ENCODE data around the gene EPB41L2. TPM values are rescaled to one million over a fixed set of nuclear protein-coding genes. Genes with fewer than 3 reads are reported as not detected.

The EPB41L2 gene
- total RNA-seq, 2 experiments from 2014 or later, result 30.4 to 37.8 TPM

- no peak for DNase-seq
- H3K27me3 Mint-ChIP-seq, result no peaks in the 10 kb centered on the region
- POLR2A ChIA-PET, result no interaction called here
- CTCF ChIA-PET, result no interaction called here
- no peaks in the 10 kb centered on the region for H3K4me1 Mint-ChIP-seq (ENCODE audit: low read depth)
- H3K9me3 Mint-ChIP-seq, result no peaks in the 10 kb centered on the region
- intact Hi-C loops (cut with micrococcal nuclease), result no loop called here
- no peaks in the 10 kb centered on the region for H3K36me3 Mint-ChIP-seq
- no peak overlapping the region for H3K27ac Mint-ChIP-seq
- no peak overlapping the region for H3K4me3 Mint-ChIP-seq
Observed at GRCh38 chr6:130964808-130965604, 98.0 kb downstream of the EPB41L2 start.

DNA sequence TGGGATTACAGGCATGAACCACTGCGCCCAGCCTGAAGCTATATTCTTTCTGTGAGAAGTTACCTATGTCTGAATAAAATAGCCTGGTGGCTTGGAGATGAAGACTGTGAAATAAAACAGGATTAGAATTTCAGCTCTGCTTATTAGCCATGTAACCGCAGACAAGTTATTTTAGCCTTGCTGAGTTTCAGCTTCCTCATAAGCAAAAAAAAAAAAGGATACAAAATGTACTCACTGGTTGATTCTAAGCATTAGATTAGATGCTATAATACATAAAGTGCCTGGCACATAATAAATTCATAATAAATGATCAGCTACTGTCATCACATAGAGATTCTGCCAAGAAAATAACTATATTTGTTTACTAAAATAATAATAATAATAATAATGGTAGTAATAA, 98.8 kb downstream of the EPB41L2 start:
- Mint-ChIP-seq H3K36me3 (no peaks in the 10 kb centered on the region), H3K27me3 (no peaks in the 10 kb centered on the region), H3K4me3 (no peak overlapping the region), H3K9me3 (no peaks in the 10 kb centered on the region), H3K27ac (no peak overlapping the region), H3K4me1 (ENCODE audit: low read depth) (no peaks in the 10 kb centered on the region)
- DNase-seq, result no peak
- ChIA-PET CTCF (no interaction called here), POLR2A (no interaction called here)
- intact Hi-C loops (cut with micrococcal nuclease), result no loop called here

DNA sequence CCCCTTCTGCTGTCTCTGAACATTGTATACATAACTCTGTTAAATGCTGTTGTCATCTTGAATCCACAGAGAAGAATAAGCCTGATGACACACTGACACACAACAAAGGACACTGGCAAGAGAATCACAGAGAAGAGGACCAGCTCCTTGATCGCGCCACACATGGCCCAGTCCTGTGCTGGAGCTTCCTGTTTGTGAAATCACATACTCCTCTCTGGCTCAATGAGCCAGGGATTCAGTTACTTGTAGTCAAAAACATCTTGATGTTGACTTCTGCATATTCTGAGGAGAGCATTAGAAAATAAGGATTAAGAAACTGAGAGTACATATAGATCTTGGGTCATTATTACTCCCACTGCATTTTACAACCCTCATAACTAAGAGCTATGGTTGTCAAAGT, 100.1 kb downstream of the EPB41L2 start:
- CTCF ChIA-PET, result no interaction called here
- H3K36me3 Mint-ChIP-seq, result no peaks in the 10 kb centered on the region
- no peaks in the 10 kb centered on the region for H3K27me3 Mint-ChIP-seq
- no peak overlapping the region for H3K4me3 Mint-ChIP-seq
- POLR2A ChIA-PET, result no interaction called here
- H3K27ac Mint-ChIP-seq, result no peak overlapping the region
- intact Hi-C loops (cut with micrococcal nuclease), result no loop called here
- H3K4me1 Mint-ChIP-seq (ENCODE audit: low read depth), result no peaks in the 10 kb centered on the region
- no peaks in the 10 kb centered on the region for H3K9me3 Mint-ChIP-seq
- no peak for DNase-seq

GRCh38 chr6:130961148-130961547, 101.9 kb downstream of the EPB41L2 start:
- Mint-ChIP-seq H3K4me1 (ENCODE audit: low read depth) (no peaks in the 10 kb centered on the region), H3K27me3 (no peaks in the 10 kb centered on the region), H3K4me3 (no peak overlapping the region), H3K9me3 (no peaks in the 10 kb centered on the region), H3K36me3 (peaks cover 2% of the 10 kb centered on the region), H3K27ac (no peak overlapping the region)
- DNase-seq, result no peak
- CTCF ChIA-PET, result no interaction called here
- intact Hi-C loops (cut with micrococcal nuclease), result no loop called here
- POLR2A ChIA-PET, result no interaction called here

DNA sequence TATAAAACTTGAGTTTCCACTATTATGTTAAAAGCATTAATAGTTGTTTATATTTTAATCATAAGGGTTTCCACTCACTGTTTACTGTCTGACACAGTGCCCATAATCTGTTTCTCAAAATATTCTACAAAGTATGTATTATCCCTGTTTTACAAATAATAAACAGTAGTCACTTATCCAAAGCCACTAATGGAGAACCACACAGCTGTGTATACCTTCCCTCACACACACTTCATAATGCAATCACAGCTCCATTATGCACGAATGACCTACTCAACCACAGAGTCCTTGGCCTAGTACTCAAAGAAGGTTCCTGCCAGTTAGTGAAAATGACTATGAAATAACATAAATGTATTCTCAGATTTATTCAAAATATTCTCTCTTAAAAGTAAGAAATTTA, 103.1 kb downstream of the EPB41L2 start:
- H3K27me3 Mint-ChIP-seq, result no peaks in the 10 kb centered on the region
- ChIA-PET CTCF (interaction anchor here (1.1 kb wide), 1 partner anchor 20 kb away, joined by 3 read pairs; no protein-coding TSS in a partner anchor), POLR2A (no interaction called here)
- H3K27ac Mint-ChIP-seq, result no peak overlapping the region
- no peak for DNase-seq
- no peaks in the 10 kb centered on the region for H3K9me3 Mint-ChIP-seq
- H3K4me3 Mint-ChIP-seq, result no peak overlapping the region
- H3K36me3 Mint-ChIP-seq, result peaks cover 6% of the 10 kb centered on the region
- intact Hi-C loops (cut with micrococcal nuclease), result no loop called here
- H3K4me1 Mint-ChIP-seq (ENCODE audit: low read depth), result no peaks in the 10 kb centered on the region

DNA sequence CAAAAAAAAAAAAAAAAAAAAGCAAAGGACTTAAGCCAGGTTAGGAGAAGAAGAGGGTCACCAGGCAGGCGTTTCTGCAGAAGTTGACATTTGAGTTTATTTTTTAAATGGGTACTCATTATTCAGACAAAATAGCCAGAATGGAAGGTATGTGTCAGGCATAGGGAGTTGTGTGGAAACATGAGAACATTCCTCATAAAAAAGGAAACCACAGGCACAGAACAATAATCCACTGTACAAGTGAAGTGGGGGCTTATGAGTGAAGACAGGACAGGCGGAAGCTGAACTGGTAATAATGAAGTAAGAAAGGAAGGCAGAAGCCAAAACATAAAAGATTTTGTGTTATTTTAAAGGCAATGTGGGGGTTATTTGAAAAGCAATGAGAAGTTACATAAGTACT, 104.6 kb downstream of the EPB41L2 start:
- no peaks in the 10 kb centered on the region for H3K4me1 Mint-ChIP-seq (ENCODE audit: low read depth)

GRCh38 chr6:130955755-130956154, 107.3 kb downstream of the EPB41L2 start:
- H3K9me3 Mint-ChIP-seq, result no peaks in the 10 kb centered on the region
- no peaks in the 10 kb centered on the region for H3K4me1 Mint-ChIP-seq (ENCODE audit: low read depth)
- H3K36me3 Mint-ChIP-seq, result peaks cover 15% of the 10 kb centered on the region
- no peaks in the 10 kb centered on the region for H3K27me3 Mint-ChIP-seq
- DNase-seq, result no peak
- H3K4me3 Mint-ChIP-seq, result no peak overlapping the region
- ChIA-PET CTCF (no interaction called here), POLR2A (no interaction called here)
- no peak overlapping the region for H3K27ac Mint-ChIP-seq
- intact Hi-C loops (cut with micrococcal nuclease), result no loop called here

More for the DNA sequence above, 104.6 kb downstream of the EPB41L2 start:
- ChIA-PET POLR2A (no interaction called here), CTCF (no interaction called here)
- Mint-ChIP-seq H3K27me3 (no peaks in the 10 kb centered on the region), H3K4me3 (no peak overlapping the region), H3K27ac (no peak overlapping the region), H3K9me3 (no peaks in the 10 kb centered on the region), H3K36me3 (peaks cover 10% of the 10 kb centered on the region)
- DNase-seq, result no peak
- intact Hi-C loops (cut with micrococcal nuclease), result no loop called here

- Mint-ChIP-seq H3K4me3 (no peak overlapping the region), H3K27ac (no peak overlapping the region), H3K9me3 (no peaks in the 10 kb centered on the region), H3K4me1 (ENCODE audit: low read depth) (no peaks in the 10 kb centered on the region), H3K27me3 (no peaks in the 10 kb centered on the region), H3K36me3 (peaks cover 5% of the 10 kb centered on the region)
- POLR2A ChIA-PET, result no interaction called here
- CTCF ChIA-PET, result no interaction called here
- DNase-seq, result no peak
- intact Hi-C loops (cut with micrococcal nuclease), result no loop called here
Observed at GRCh38 chr6:130949553-130949952, 113.5 kb downstream of the EPB41L2 start.

GRCh38 chr6:130947464-130947863, 115.6 kb downstream of the EPB41L2 start:
- no peak overlapping the region for H3K4me3 Mint-ChIP-seq
- peaks cover 3% of the 10 kb centered on the region for H3K36me3 Mint-ChIP-seq
- no peak for DNase-seq
- POLR2A ChIA-PET, result interaction anchor here (0.6 kb wide), 1 partner anchor 470 kb away, joined by 3 read pairs; no protein-coding TSS in a partner anchor
- CTCF ChIA-PET, result interaction anchor here (1.1 kb wide), 1 partner anchor 62 kb away, joined by 4 read pairs; no protein-coding TSS in a partner anchor
- no peaks in the 10 kb centered on the region for H3K27me3 Mint-ChIP-seq
- intact Hi-C loops (cut with micrococcal nuclease), result no loop called here
- no peaks in the 10 kb centered on the region for H3K9me3 Mint-ChIP-seq
- no peak overlapping the region for H3K27ac Mint-ChIP-seq
- H3K4me1 Mint-ChIP-seq (ENCODE audit: low read depth), result no peaks in the 10 kb centered on the region

- H3K9me3 Mint-ChIP-seq, result no peaks in the 10 kb centered on the region
- H3K4me3 Mint-ChIP-seq, result no peak overlapping the region
- ChIA-PET POLR2A (no interaction called here), CTCF (no interaction called here)
- H3K36me3 Mint-ChIP-seq, result no peaks in the 10 kb centered on the region
- H3K27me3 Mint-ChIP-seq, result no peaks in the 10 kb centered on the region
- DNase-seq, result no peak
- no peaks in the 10 kb centered on the region for H3K4me1 Mint-ChIP-seq (ENCODE audit: low read depth)
- no peak overlapping the region for H3K27ac Mint-ChIP-seq
- intact Hi-C loops (cut with micrococcal nuclease), result no loop called here
Observed at GRCh38 chr6:130946076-130946475, 117.0 kb downstream of the EPB41L2 start.

DNA sequence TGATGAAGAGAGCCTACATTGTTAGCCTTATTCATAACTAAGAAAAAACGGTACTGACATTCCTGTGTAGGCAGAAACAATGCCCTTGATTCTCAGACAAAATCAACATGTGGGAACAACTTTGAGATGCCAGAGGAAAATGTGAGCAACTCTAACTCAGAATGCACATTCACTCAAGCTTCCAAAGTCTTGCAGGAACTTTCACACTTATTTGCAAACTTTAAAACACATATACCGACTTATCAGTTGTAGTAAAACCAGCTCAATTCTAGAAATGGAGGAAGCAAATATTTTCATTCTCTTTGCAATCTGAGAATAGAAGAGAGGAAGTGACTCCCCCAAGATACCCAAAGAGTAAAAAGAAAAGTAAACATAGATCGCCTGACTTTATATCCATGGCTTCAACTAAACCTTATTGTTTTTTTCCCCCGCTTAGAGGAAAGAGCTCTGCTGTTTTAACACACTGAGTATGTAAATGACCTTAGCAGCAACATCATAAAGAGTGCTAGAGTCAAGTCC, 117.6 kb downstream of the EPB41L2 start:
- Mint-ChIP-seq H3K4me1 (ENCODE audit: low read depth) (no peaks in the 10 kb centered on the region), H3K27ac (no peak overlapping the region), H3K36me3 (no peaks in the 10 kb centered on the region), H3K9me3 (no peaks in the 10 kb centered on the region), H3K27me3 (no peaks in the 10 kb centered on the region), H3K4me3 (no peak overlapping the region)
- intact Hi-C loops (cut with micrococcal nuclease), result no loop called here
- DNase-seq, result no peak
- ChIA-PET POLR2A (no interaction called here), CTCF (no interaction called here)

DNA sequence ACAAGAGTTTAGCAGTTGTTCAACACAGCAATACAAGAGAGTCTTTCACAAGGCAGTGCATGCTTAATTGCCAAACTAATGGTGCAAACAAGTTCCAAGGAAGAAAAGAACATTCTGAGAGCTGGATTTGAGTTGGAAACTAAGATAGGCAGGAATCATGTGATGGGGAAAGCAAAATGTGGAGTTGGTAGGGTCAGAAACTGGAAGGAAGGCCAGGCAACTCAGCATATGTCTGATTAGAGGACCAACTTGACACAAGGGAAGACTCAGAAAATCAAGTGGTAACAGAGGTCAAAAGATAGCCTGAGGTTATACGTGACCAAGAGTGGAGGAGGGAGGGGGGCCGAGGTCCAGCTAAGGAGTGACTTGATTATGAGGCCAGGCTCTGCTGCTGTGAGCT, 118.6 kb downstream of the EPB41L2 start:
- H3K4me3 Mint-ChIP-seq, result no peak overlapping the region
- H3K9me3 Mint-ChIP-seq, result no peaks in the 10 kb centered on the region
- ChIA-PET POLR2A (no interaction called here), CTCF (no interaction called here)
- intact Hi-C loops (cut with micrococcal nuclease), result no loop called here
- no peaks in the 10 kb centered on the region for H3K36me3 Mint-ChIP-seq
- no peaks in the 10 kb centered on the region for H3K27me3 Mint-ChIP-seq
- H3K27ac Mint-ChIP-seq, result no peak overlapping the region
- H3K4me1 Mint-ChIP-seq (ENCODE audit: low read depth), result no peaks in the 10 kb centered on the region
- DNase-seq, result no peak

GRCh38 chr6:130943738-130944137, 119.3 kb downstream of the EPB41L2 start:
- Mint-ChIP-seq H3K27me3 (no peaks in the 10 kb centered on the region), H3K9me3 (no peaks in the 10 kb centered on the region), H3K4me1 (ENCODE audit: low read depth) (no peaks in the 10 kb centered on the region), H3K27ac (no peak overlapping the region), H3K36me3 (no peaks in the 10 kb centered on the region), H3K4me3 (no peak overlapping the region)
- intact Hi-C loops (cut with micrococcal nuclease), result no loop called here
- ChIA-PET POLR2A (no interaction called here), CTCF (no interaction called here)
- no peak for DNase-seq
